Myocyte (in vitro differentiated cells): ENCODE results near the gene UBE2S. TPM values are rescaled to one million over a fixed set of nuclear protein-coding genes. Genes with fewer than 3 reads are reported as not detected.
"Not testable (repeated sequence)": the region's sequence is repeated elsewhere in the genome, so short reads cannot be mapped to it uniquely, and the experiment has no call there.

Experiments
- DNase-seq: peaks from one replicate; pipeline ENCODE4 v3.0.0-alpha.2; 2012; ENCODE audit warnings: low read depth
- polyA plus RNA-seq: library from polyadenylated mRNA; unstranded; fragments of >200 nt; gene quantifications from one replicate; pipeline ENCODE4 v1.2.1, GENCODE V29; 2012; ENCODE audit warnings: missing spikeins
- total RNA-seq: library from RNA; depleted of rRNA; stranded (reverse); fragments of >200 nt; gene quantifications from 2 replicates; pipeline ENCODE4 v1.2.3, GENCODE V29; 2014

The UBE2S gene
- 39.8 and 54.9 TPM in 2 replicates for total RNA-seq
- 38.9 TPM for polyA plus RNA-seq

GRCh38 chr19:55407550-55407799 lies at the start of gene UBE2S:
UBE2S (minus strand) TSS chr19:55407788; CDS start chr19:55407589, 199 bp downstream.
- not testable (repeated sequence) for DNase-seq

GRCh38 chr19:55456347-55456746 lies 48.8 kb upstream of the UBE2S start:
- no peak for DNase-seq

GRCh38 chr19:55455576-55456235 lies 48.1 kb upstream of the UBE2S start:
- no peak for DNase-seq

- peak; percentile 40 for DNase-seq
Measured at GRCh38 chr19:55454787-55455243, 47.2 kb upstream of the UBE2S start.

GRCh38 chr19:55453511-55454260 lies 46.1 kb upstream of the UBE2S start:
- no peak for DNase-seq

- peak; percentile 60 for DNase-seq
Measured at GRCh38 chr19:55452749-55453346, 45.3 kb upstream of the UBE2S start.

- DNase-seq: no peak
Measured at GRCh38 chr19:55451965-55452748, 44.6 kb upstream of the UBE2S start.

GRCh38 chr19:55451163-55451964 lies 43.8 kb upstream of the UBE2S start:
- no peak for DNase-seq

- no peak for DNase-seq
Measured at GRCh38 chr19:55449469-55449868, 41.9 kb upstream of the UBE2S start.

- DNase-seq: not testable (repeated sequence)
Measured at GRCh38 chr19:55448175-55448490, 40.5 kb upstream of the UBE2S start.

GRCh38 chr19:55447421-55448174 lies 40.0 kb upstream of the UBE2S start:
- DNase-seq: peak; percentile 54

- DNase-seq: no peak
Measured at GRCh38 chr19:55446060-55446459, 38.5 kb upstream of the UBE2S start.

GRCh38 chr19:55444646-55445045 lies 37.1 kb upstream of the UBE2S start:
- no peak for DNase-seq

- DNase-seq: no peak
Measured at GRCh38 chr19:55443824-55444480, 36.4 kb upstream of the UBE2S start.

- DNase-seq: no peak
Measured at GRCh38 chr19:55443045-55443823, 35.6 kb upstream of the UBE2S start, which contains the start of gene SHISA7. SHISA7 (minus strand) TSS chr19:55443300; CDS start chr19:55442863, 437 bp downstream.

GRCh38 chr19:55442372-55442961 lies 34.9 kb upstream of the UBE2S start:
- no peak for DNase-seq

- DNase-seq: no peak
Measured at GRCh38 chr19:55441692-55442321, 34.2 kb upstream of the UBE2S start.

- no peak for DNase-seq
Measured at GRCh38 chr19:55441319-55441691, 33.7 kb upstream of the UBE2S start.
